ENCODE results near the gene HABP2.

Gene HABP2

GRCh38 chr10:113562704-113563103 is 9.9 kb downstream of the HABP2 start:
- H3K4me3 ChIP-seq (ENCODE audit: low read depth, low read length) = no peak overlapping the region
- TF ChIP-seq MAX (IDR thresholded peaks at IDR 0.05; ENCODE audit: low read depth, low read length) = no peak
- no peak for TF ChIP-seq CTCF (IDR thresholded peaks at IDR 0.05; ENCODE audit: low read depth, low read length)
- no peak for TF ChIP-seq MYC (IDR thresholded peaks at IDR 0.05; ENCODE audit: low read depth, low read length)
- no peak for TF ChIP-seq POLR2A (IDR thresholded peaks at IDR 0.05; ENCODE audit: extremely low read depth, insufficient read length)
- no peak for DNase-seq (ENCODE audit: low read depth)

- DNase-seq (ENCODE audit: low read depth) = peak; percentile 72
- H3K4me3 ChIP-seq (ENCODE audit: low read depth, low read length) = no peak overlapping the region
- peak; percentile 41 for TF ChIP-seq MYC (IDR thresholded peaks at IDR 0.05; ENCODE audit: low read depth, low read length)
- peak; percentile 99 for TF ChIP-seq CTCF (IDR thresholded peaks at IDR 0.05; ENCODE audit: low read depth, low read length)
- TF ChIP-seq POLR2A (IDR thresholded peaks at IDR 0.05; ENCODE audit: extremely low read depth, insufficient read length) = no peak
- peak; percentile 91 for TF ChIP-seq MAX (IDR thresholded peaks at IDR 0.05; ENCODE audit: low read depth, low read length)
These were observed 10.6 kb downstream of the HABP2 start for GRCh38 chr10:113563306-113564088.

- no peak overlapping the region for H3K4me3 ChIP-seq (ENCODE audit: low read depth, low read length)
- TF ChIP-seq CTCF (IDR thresholded peaks at IDR 0.05; ENCODE audit: low read depth, low read length) = no peak
- TF ChIP-seq POLR2A (IDR thresholded peaks at IDR 0.05; ENCODE audit: extremely low read depth, insufficient read length) = no peak
- no peak for TF ChIP-seq MYC (IDR thresholded peaks at IDR 0.05; ENCODE audit: low read depth, low read length)
- no peak for TF ChIP-seq MAX (IDR thresholded peaks at IDR 0.05; ENCODE audit: low read depth, low read length)
- DNase-seq (ENCODE audit: low read depth) = no peak
These were observed 12.5 kb downstream of the HABP2 start for GRCh38 chr10:113565364-113565763.

- H3K4me3 ChIP-seq (ENCODE audit: low read depth, low read length) = no peak overlapping the region
- no peak for DNase-seq (ENCODE audit: low read depth)
- TF ChIP-seq POLR2A (IDR thresholded peaks at IDR 0.05; ENCODE audit: extremely low read depth, insufficient read length) = no peak
- no peak for TF ChIP-seq MYC (IDR thresholded peaks at IDR 0.05; ENCODE audit: low read depth, low read length)
- TF ChIP-seq MAX (IDR thresholded peaks at IDR 0.05; ENCODE audit: low read depth, low read length) = no peak
- TF ChIP-seq CTCF (IDR thresholded peaks at IDR 0.05; ENCODE audit: low read depth, low read length) = no peak
These were observed 14.0 kb downstream of the HABP2 start for GRCh38 chr10:113566888-113567287.

GRCh38 chr10:113569576-113569975 is 16.7 kb downstream of the HABP2 start:
- no peak for DNase-seq (ENCODE audit: low read depth)
- TF ChIP-seq CTCF (IDR thresholded peaks at IDR 0.05; ENCODE audit: low read depth, low read length) (no peak), MAX (IDR thresholded peaks at IDR 0.05; ENCODE audit: low read depth, low read length) (no peak), POLR2A (IDR thresholded peaks at IDR 0.05; ENCODE audit: extremely low read depth, insufficient read length) (no peak), MYC (IDR thresholded peaks at IDR 0.05; ENCODE audit: low read depth, low read length) (no peak)
- no peak overlapping the region for H3K4me3 ChIP-seq (ENCODE audit: low read depth, low read length)
